CMK (cell line): Measurements from ENCODE around the gene SSU72.
"Not testable (repeated sequence)": the region's sequence is repeated elsewhere in the genome, so short reads cannot be mapped to it uniquely, and the experiment has no call there.

Experiments
- DNase-seq: peaks from one replicate; pipeline ENCODE4 v3.0.0-alpha.2; 2010; ENCODE audit warnings: low read depth

The SSU72 gene

GRCh38 chr1:1540818-1541628, 33.6 kb downstream of the SSU72 start:
- DNase-seq, result no peak

GRCh38 chr1:1540090-1540817, 34.4 kb downstream of the SSU72 start, which contains the start of gene TMEM240:
TSS of gene TMEM240 (minus strand) at chr1:1540624. CDS start at chr1:1540346, 278 bp downstream.
- DNase-seq, result no peak

DNA sequence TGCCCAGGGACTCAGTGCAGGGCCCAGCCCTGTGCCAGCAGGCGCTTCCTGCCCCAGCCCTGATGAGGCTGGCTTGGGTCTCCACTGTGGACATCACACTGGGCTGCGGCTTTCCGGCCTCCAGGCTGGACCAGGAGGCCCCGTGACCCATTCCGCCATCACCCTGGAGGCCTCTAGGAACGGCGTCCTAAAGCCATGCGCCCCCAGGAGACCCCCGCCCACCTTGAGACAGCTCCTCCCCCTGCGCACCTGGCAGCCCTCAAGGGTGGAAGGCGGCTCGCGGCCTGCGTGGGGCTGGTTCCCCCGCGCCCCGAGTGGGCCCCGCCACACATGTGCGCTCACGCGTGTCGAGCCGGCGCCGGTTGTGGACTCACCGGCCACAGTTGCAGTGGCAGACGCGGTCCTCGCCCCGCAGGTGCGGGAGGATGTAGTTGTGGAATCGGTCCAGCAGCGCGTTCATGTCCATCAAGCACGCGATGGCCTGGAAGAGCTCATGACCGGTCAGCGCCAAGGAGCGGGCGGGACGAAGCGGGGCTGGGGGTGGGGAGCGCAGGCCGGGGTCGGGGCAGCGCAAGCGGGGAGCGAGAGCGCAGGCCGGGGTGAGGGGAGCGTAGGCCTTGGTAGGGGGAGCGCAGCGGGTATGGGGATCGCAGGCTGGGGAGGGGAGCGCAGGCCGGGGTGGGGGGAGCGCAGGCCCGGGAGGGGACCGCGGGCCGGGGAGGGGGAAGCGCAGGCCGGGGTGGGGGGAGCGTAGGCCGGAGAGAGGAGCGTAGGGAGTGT, 35.2 kb downstream of the SSU72 start:
- DNase-seq, result no peak

- DNase-seq, result no peak
Observed at GRCh38 chr1:1538989-1539309, 35.7 kb downstream of the SSU72 start.

GRCh38 chr1:1538334-1538733, 36.3 kb downstream of the SSU72 start:
- no peak for DNase-seq

DNA sequence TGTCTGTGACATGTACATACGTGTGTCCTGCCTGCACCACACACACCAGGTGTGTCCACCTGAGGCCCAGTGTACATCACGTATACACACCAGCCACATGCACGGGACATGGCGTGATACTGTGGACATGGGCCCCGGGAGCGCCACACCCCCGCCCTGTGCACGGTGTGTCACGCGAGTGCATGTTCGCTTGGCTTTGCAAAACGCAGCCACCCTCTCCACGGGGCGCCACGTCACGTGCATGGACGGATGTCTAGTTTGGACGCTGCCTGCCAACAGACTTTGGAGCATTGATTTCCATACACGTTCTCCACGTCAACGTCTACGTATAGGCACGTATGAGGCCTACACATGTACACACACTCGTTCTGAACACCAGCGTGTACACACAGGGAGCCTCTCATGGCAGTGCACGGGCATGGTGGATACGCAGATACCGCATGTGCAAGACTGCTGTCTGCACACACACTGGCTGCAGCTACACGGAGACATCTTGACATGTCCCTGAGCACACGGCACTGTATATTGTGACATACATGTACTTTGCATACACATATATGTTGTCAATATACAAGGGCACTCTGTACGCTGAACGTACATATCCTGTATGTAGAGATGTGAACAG, 36.9 kb downstream of the SSU72 start:
- no peak for DNase-seq

DNA sequence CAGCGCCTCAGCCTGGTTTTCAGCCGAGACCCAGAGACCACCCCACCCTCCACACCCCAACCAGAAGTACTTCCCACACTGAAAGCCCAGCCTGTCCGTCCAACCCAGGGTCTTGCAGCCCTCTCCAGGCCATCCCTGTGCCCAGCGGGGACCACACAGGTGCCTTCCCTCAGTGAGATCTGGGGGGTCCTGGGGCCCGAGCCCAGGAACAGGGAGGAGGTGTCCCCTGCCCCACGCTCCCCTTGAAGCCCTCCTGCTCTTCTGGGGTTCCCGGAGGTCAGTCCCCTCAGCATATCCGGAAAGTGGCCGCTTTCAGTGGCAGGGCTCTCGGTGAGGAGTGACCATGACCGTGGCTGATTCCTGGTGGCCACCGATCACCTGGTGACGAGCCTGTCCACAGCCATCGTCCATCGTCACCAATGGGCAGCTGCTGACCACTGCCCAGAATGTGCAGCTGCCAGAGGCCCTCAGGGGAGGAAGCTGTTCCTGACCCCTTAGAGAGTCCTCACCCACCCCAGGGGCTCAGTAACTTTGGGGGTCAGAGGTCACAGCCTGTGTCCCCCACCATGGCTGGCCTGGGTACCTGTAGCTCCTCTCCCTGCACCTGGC, 37.6 kb downstream of the SSU72 start:
- no peak for DNase-seq

- DNase-seq, result no peak
Observed at GRCh38 chr1:1536019-1536937, 38.4 kb downstream of the SSU72 start.

DNA sequence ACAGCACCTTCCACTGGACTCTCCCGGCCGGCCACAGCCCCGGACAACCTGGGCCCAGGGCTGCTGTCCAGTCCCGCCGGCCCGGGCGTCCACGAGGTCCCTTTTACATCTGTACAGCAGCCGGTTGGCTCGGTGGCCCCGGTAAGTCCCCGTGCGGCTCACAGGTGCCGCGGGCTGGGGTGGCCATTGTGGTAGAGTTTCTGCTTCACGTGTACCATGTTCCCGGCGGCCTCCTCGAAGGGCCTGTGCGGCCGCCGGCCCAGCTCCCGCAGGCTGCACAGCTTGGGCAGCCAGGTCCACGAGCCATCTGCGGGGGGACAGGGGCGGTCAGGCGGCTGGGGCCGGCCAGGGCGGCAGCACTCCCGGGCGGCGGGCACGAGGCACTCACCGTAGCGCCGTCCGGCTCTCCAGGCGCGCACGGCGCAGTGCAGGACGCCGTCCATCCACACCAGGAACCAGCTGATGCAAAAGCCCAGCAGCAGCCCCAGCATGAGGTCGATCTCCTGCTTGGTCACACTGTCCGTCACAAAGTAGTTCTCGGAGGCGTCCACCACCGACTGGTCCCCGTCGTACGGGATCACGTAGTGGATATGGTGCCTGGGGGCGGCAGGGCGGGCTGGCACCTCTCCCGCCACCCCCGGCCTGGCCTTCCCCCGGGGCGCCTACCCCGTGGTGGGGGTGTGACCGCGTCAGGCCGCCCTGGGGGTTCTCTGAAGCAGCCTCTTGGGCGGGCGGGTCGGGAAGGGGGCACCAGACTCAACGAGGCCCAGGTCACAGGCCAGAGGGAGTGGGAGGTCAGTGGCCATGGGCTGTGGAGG, 39.3 kb downstream of the SSU72 start:
- no peak for DNase-seq

- no peak for DNase-seq
Observed at GRCh38 chr1:1534401-1535154, 40.1 kb downstream of the SSU72 start.

- DNase-seq, result not testable (repeated sequence)
Observed at GRCh38 chr1:1533894-1534291, 40.8 kb downstream of the SSU72 start.

- not testable (repeated sequence) for DNase-seq
Observed at GRCh38 chr1:1533176-1533893, 41.3 kb downstream of the SSU72 start.

GRCh38 chr1:1531947-1532346, 42.7 kb downstream of the SSU72 start:
- DNase-seq, result no peak

DNA sequence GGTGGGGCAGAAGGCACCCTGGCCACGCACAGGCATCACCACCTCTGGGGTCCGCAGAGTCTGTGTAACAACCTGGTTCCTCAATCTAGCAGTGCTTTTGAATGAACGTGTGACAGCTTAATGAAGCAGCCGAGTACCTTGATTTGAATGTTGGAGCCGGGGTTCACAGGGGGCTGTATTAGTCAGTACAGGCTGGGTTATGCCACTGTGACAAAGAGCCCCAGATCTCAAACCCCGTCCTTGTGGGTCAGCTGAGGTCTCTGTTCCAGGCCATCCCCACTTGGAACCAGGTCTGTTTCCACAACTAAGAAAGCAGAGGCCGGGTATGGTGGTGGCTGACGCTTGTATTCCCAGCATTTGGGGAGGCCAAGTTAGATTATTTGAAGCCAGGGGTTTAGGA, 44.7 kb downstream of the SSU72 start:
- no peak for DNase-seq

- DNase-seq, result no peak
Observed at GRCh38 chr1:1529321-1529720, 45.3 kb downstream of the SSU72 start.

- no peak for DNase-seq
Observed at GRCh38 chr1:1528301-1529267, 46.1 kb downstream of the SSU72 start.
